Measurements from ENCODE around the gene SFTA2.
"Not testable (repeated sequence)": the region's sequence is repeated elsewhere in the genome, so short reads cannot be mapped to it uniquely, and the experiment has no call there.

DNA sequence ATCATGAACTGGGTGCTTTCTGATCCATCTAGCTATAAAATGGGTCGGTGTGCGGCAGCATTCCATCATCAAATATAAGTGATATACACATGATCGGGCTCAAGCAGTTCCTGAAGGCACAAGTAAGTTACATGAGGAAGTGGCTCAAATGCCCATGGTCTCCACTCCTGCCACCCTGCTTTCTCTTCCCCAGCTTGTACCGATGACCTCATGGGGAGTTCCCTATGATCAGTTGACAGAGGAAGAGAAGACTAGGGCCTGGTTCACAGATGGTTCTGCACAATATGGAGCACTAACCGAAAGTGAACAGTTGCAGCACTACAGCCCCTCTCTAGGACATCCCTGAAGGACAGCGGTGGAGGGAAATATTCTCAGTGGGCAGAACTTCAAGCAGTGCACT, 37.2 kb upstream of the SFTA2 start:
- TF ChIP-seq, protein P1, sequence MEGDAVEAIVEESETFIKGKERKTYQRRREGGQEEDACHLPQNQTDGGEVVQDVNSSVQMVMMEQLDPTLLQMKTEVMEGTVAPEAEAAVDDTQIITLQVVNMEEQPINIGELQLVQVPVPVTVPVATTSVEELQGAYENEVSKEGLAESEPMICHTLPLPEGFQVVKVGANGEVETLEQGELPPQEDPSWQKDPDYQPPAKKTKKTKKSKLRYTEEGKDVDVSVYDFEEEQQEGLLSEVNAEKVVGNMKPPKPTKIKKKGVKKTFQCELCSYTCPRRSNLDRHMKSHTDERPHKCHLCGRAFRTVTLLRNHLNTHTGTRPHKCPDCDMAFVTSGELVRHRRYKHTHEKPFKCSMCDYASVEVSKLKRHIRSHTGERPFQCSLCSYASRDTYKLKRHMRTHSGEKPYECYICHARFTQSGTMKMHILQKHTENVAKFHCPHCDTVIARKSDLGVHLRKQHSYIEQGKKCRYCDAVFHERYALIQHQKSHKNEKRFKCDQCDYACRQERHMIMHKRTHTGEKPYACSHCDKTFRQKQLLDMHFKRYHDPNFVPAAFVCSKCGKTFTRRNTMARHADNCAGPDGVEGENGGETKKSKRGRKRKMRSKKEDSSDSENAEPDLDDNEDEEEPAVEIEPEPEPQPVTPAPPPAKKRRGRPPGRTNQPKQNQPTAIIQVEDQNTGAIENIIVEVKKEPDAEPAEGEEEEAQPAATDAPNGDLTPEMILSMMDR (IDR thresholded peaks at IDR 0.05) = not testable (repeated sequence)
- not testable (repeated sequence) for TF ChIP-seq POLR2A, POLR2AphosphoS5 (IDR thresholded peaks at IDR 0.05)
